ENCODE results near the gene ANKRD33.

The ANKRD33 gene

GRCh38 chr12:51862947-51863346 is 25.0 kb upstream of the ANKRD33 start:
- DNase-seq: no peak

DNA sequence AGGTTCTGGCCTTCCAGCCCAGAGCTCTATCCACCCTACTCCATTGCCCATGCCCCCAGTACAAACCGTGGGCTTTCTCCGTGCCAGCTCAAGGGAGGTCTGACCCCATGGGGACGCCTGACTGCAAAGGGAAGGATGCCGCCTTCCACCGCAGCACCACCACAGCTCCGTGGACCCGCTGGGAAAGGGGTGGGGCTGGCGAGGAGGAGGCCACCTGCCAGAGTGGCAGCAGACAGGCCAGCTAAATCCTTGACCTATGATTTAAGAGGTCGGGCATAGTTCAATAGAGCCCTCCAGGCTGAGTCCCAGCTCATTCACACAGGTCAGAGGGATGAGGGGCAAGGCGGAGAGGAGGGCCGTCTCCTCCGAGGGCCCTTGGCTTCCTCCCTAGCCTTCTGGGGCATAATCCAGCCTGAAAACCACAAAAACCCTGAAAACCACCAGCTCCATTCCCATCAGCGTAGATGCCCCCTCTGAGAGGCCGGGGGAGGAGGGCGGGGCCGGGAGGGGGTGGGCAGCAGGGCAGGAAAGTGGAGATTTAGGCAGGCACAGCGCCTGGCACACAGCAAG is 24.5 kb upstream of the ANKRD33 start:
- no peak for DNase-seq

GRCh38 chr12:51863933-51864832 is 23.7 kb upstream of the ANKRD33 start:
- no peak for DNase-seq

GRCh38 chr12:51864833-51865670 is 22.9 kb upstream of the ANKRD33 start:
- DNase-seq: no peak

DNA sequence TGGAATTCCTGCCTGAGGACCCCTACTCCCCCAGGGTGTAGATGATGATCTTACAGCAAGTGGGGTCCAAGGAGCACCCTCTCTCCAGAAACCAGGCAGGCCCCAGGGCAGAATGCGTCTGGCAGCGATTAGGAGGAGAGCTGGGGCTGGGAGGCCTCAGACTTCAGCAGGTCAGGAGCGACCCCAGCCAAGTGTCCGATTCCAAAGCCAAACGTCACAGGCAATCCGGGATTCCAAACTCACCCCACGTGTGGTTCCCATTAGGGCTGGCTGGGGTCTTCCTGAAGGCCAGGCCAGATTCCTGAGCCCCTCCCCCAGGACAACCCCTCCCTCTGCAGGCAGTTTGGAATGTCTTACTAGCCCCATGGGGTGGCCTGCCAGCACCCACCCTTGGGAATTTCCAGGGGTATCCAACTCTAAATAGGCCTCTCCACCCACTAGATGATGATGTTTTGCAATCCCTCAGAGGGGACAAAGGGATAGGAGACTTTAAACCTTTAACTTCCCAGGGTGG is 22.1 kb upstream of the ANKRD33 start:
- no peak for DNase-seq

DNA sequence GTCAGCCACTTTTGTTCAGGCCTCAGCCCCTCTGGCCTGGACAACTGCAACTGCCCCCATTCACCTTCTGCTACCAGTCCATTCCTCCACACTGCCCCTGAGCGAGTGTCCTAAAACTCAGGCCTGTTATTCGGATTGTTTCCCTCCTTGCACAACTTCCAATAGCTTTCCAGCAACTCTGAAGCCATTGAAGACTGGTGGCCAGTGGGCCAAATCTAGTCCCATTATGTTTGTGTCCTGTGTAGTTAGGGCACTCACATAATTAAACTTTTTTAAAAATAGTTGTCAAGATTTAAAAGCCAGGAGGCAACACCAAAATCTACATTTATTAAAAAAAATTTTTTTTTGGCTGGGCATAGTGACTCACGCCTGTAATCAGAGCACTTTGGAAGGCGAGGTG is 21.6 kb upstream of the ANKRD33 start:
- no peak for DNase-seq

- no peak for DNase-seq
These were observed 21.1 kb upstream of the ANKRD33 start for GRCh38 chr12:51866762-51867161.

DNA sequence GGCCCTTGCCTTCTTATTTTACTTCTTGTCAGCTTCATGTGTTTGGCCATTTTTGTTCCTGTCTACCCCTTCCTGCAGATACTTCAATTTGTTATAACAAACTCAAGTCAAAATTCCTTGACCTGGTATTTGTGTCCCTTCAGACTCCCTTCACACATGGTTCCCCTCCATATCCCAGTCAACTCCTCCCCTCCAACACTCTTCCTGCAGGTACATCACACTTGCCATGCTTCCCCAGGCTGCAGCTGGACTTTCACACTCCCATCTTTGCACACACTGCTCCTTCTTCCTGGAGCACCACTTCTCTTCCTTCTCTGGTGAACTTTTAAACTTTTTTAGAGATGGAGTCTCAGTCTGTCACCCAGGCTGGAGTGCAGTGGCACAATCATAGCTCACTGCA is 20.5 kb upstream of the ANKRD33 start:
- no peak for DNase-seq

- DNase-seq: no peak
These were observed 20.0 kb upstream of the ANKRD33 start for GRCh38 chr12:51867796-51868428.

GRCh38 chr12:51868821-51869495 is 18.9 kb upstream of the ANKRD33 start:
- no peak for DNase-seq

DNA sequence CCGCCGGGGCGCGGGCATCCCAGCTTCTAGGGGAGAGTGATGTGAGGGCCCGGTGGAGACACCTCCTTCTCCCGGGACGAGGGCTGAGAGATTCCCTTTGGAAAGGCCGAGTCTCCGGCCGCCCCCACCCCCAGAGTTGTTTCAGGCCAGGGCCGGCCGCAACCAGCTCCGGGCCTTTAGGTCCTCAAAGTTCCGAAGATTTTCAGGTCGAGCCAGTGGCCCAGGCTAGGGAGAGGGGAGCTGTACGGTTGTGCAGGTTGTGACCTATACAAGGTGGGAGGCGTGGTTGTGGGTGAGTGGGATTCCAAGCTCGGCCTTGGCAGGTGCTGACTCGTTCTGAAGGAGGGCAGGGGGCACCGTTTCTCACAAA is 18.4 kb upstream of the ANKRD33 start:
- DNase-seq: no peak

GRCh38 chr12:51869931-51870330 is 18.0 kb upstream of the ANKRD33 start:
- DNase-seq: no peak

DNA sequence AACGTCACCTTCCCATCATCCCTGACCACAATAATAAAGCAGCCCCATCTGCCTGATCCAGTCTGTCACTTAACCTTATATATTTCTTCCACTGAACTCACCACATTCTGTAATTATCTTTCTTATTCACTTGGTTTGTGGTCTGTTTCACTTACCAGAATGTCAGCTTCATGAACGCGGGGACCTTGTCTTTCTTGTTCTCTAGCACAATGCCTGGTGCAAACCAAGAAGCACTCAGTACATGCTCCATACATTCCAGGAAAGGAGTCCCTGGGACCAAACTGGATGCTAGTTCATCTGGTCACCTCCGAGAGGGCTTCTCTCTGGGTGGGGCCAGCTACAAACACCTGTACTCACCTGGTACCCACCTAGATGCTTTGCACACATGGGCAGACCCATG is 17.4 kb upstream of the ANKRD33 start:
- peak; percentile 36 for DNase-seq

DNA sequence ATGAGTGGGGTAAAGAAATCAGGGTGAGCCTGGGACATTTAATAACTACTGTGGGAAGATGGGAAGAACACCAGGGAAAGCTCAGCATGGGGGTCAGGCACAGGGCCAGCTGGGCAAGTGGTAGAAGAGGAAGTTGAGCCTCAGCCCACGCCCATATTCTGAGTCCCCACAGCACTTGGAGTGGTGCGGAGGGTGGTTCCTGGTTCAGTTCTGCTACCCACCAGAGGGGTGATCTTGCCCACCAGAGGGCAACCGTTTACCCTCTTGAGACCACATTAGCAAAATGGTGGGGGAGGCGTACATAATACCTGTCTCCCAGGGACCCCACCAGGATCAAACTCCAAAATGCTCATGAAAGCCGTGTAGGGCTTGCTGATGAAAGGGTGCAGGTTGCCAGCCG is 16.8 kb upstream of the ANKRD33 start:
- peak; percentile 66 for DNase-seq

DNA sequence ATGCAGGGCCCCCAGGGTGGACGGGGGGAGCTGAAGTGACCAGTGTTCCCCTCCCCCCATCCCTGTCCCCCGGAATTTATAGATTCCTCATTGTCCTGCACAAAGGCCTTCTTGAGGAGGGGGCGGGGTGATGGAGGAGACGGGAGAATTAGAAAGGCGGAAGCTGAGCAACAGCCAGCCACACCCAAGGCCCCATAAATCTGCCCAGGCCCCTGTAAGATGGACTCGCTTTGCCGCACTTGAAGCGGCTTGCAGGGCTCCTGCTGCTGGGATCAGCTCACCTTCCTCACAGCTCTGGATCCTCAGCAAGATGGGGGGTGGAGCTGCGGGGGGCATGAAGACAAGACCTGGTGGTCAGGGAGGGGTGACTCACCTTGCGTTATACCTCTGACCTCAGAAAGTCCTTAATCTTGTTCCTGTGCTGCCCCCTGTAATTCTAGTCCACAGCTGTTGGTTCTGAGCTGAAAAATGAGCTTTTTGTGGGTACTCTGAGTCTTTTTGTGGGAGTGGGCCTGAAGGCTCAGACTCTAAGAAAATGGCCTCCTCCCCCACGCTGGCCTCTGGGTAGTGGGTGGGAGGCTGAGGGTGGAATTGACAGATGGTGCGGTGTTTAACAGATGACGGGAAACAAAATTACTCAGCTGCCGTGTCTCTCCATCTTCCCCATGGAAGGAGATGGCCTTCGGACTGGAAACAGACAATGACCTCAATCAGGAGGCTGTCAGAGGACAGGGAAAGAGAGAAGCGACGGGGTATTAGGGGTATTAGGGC is 15.8 kb upstream of the ANKRD33 start:
- DNase-seq: no peak

DNA sequence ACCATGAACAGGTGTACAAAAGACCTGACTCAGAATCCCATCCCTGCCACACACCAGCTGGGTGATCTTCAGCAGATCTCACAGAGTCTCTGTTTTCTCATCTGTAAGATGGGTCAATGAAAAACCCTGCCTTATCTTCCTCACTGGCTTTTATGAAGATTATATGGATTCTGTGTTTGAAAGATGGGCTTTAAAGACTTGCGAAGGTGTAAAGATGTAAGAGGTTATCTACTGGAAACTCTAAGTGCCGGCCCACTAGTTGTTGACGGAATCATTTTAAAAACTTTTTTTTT is 15.3 kb upstream of the ANKRD33 start:
- no peak for DNase-seq

DNA sequence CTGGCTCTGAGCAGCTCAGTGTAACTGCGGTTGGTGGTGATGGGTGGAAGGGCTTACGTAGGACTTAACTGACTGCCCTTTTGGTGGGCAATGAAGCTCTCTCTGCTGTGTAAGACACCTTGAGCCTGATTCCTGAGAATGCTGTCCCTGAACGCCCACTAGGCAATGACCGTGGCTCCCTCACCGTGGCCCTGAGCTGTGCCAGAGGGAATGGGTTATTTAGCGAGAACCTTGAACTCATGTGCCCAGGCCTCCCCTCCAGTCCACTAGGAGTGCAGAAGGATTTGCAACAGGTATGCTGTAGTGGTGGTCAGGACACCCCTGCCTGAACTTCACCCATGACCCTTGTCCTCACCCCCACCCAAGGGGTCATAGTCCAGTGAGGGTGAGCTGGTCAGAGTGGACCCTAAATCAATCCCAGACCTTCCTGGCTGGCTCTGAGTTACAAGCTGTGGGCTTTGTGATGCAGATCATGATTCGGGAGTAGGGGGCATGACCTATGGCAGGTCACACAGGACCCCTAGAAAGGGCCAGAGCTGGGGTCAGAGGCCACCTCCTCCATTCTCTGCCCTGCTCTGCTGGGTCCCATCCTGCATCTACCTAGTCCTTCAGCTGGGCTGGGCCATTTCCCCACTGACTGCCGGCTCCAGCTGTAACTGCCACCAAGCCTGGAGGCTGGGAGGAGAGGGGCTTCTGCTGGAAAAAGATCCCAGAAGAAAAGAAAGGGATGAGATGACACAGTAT is 14.5 kb upstream of the ANKRD33 start:
- DNase-seq: no peak

DNA sequence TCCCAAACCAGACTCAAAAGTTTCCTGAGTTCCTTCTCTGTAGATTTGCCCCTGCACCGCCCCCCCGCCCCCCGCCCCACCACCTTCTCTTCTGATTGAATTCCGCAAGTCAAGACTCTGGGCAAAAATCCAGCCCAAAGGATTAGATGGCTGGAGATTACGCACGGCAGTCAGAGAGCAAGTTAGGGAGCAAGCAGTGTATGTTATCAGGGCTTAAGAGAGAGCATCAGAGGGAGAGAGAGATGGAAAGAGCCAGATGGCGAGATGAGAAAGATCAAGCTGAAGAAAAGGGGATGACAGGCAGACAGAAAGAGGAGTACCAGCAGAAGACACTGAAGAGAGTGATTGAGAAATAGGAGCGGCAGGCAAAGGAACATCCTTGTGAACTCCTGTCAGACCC is 13.9 kb upstream of the ANKRD33 start:
- no peak for DNase-seq

DNA sequence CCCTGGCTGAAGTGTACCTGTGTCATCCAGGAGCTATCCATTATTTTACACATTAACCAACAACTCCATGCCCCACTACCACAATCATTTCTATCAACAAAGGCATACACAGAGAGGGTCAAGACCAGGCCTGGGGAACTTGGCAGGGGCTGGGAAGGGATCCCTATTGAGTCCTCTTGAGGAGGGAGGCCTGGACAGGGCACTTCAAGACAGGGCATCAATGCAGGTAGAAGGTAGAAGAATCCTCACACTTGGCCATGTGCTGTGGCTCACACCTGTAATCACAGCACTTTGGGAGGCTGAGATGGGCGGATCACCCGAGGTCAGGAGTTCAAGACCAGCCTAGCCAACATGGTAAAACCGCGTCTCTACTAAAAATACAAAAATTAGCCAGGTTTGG is 13.4 kb upstream of the ANKRD33 start:
- DNase-seq: no peak

DNA sequence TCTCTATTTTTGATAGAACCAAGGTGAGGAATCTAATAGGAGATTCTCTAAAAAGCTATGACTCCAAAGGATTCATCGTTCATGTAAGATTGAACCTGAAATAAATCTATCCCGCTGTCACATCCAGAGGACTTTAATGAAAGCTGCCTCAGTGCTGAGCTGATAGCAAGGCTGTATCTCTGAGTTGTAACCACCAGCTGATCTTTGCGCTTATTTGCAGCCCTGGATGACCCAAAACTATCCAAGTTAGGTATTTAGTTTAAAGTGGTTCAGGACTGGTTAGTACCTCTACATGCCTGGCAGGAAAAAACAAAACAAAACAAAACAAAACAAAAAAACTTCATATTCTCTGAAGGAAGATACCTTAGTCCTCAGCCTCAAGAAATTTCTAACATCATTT is 8.8 kb upstream of the ANKRD33 start:
- DNase-seq: no peak

- no peak for DNase-seq
These were observed 4.6 kb upstream of the ANKRD33 start for GRCh38 chr12:51883295-51883694.

Measured in hematopoietic multipotent progenitor cell treated with erythropoietin and hydrocortisone succinate and interleukin-3 and kit ligand, for 6 days (in vitro differentiated cells).